K562 (cell line): Measurements from ENCODE around the gene IL23R. TPM values are rescaled to one million over a fixed set of nuclear protein-coding genes. Genes with fewer than 3 reads are reported as not detected.

ENCODE experiments used
- ATAC-seq: fragments of 200-7000 bp; cut with Tn5 transposase; 3 replicates; pipeline ENCODE4 v1.9.1; 2020; ENCODE audit warnings: moderate library complexity
- BruUV-seq: library from RNA; stranded (reverse); fragments of 400-500 nt; replicated peaks from 2 replicates; lab custom pipeline; 2021; lab: Mats Ljungman, UMichigan
- CTCF ChIA-PET: fragments of 300-600 bp; formaldehyde crosslinking; extraction: SDS; loops from one replicate; lab custom pipeline; 2021; ENCODE audit warnings: low intra/inter-chr PET ratio; lab: Yijun Ruan, JAX
- POLR2A ChIA-PET: fragments of 300-600, 350-650 bp; sonication (Branson Sonifier 250); formaldehyde crosslinking; extraction: SDS; loops from one replicate; lab custom pipeline; 2021; ENCODE audit warnings: antibody characterized with exemption, inconsistent platforms; lab: Yijun Ruan, JAX
- DNase-seq, 4 experiments: peaks; one replicate each; pipeline versions ENCODE4 v3.0.0 to v3.0.0-alpha.2; 2011 to 2018; ENCODE audit warnings: low spot score in 3 of 4, mixed read lengths in 3 of 4; ENCODE audit errors: extremely low read depth in 1 of 4
- FAIRE-seq: peaks from 2 replicates; lab custom pipeline; 2011; peaks lifted over from hg19 to GRCh38; lab: Jason Lieb, UNC
- H2AFZ ChIP-seq: 2 replicates; pipeline ENCODE4 v1.6.0; 2011; ENCODE audit warnings: low read depth, low read length, control low read depth, inconsistent platforms
- H3K27ac ChIP-seq: fragments of 200-600 bp; 3 replicates; pipeline ENCODE4 v1.8.0; 2011; ENCODE audit warnings: low read depth, mild to moderate bottlenecking, control low read depth, inconsistent platforms, low read length, moderate library complexity, mixed read lengths; ENCODE audit errors: extremely low read depth
- H3K27me3 ChIP-seq, 2 experiments: fragments of 300-600 bp in 1 of 2; 2 replicates in 1 of 2; 3 replicates in 1 of 2; pipeline versions ENCODE4 v1.6.0 to v1.8.0; 2011; ENCODE audit warnings: inconsistent platforms in 2 of 2, low read length in 2 of 2, mild to moderate bottlenecking in 1 of 2, mixed read lengths in 1 of 2, moderate library complexity in 1 of 2; ENCODE audit not compliant: control insufficient read depth in 2 of 2, insufficient read depth in 2 of 2
- H3K36me3 ChIP-seq: fragments of 300-600 bp; 3 replicates; pipeline ENCODE4 v1.8.0; 2011; ENCODE audit warnings: mild to moderate bottlenecking, low read length, inconsistent platforms; ENCODE audit not compliant: control insufficient read depth, insufficient read depth
- H3K4me1 ChIP-seq, 2 experiments: fragments of 200-600 bp in 1 of 2; replicated peaks in 1 of 2; 2 replicates in 1 of 2; 3 replicates in 1 of 2; pipeline versions ENCODE4 v1.5.1 to v1.8.0; 2011; ENCODE audit warnings: inconsistent platforms in 2 of 2, low read length in 2 of 2, mild to moderate bottlenecking in 1 of 2, mixed read lengths in 1 of 2, moderate library complexity in 1 of 2; ENCODE audit not compliant: control insufficient read depth in 2 of 2, insufficient read depth in 2 of 2
- H3K4me2 ChIP-seq: 2 replicates; pipeline ENCODE4 v1.6.1; 2011; ENCODE audit warnings: low read length, control low read depth, inconsistent platforms, mixed read lengths; ENCODE audit not compliant: insufficient read depth
- H3K4me3 ChIP-seq: fragments of 200-600 bp; sonication (generic), shearing (Covaris generic); 2 replicates; pipeline ENCODE4 v1.5.1; 2016; ENCODE audit warnings: control low read depth, inconsistent platforms
- H3K79me2 ChIP-seq: fragments of 200-600 bp; 3 replicates; pipeline ENCODE4 v1.8.0; 2011; ENCODE audit warnings: low read length, inconsistent platforms; ENCODE audit not compliant: control insufficient read depth, insufficient read depth
- H3K9ac ChIP-seq, 2 experiments: 2 replicates each; pipeline versions ENCODE4 v1.6.0 to v1.6.1; 2011; ENCODE audit warnings: low read depth in 2 of 2, low read length in 2 of 2, control low read depth in 1 of 2, inconsistent platforms in 1 of 2, mild to moderate bottlenecking in 1 of 2, mixed read lengths in 1 of 2; ENCODE audit not compliant: insufficient read depth in 1 of 2
- H3K9me1 ChIP-seq: one replicate; pipeline ENCODE4 v1.6.0; 2011; ENCODE audit warnings: inconsistent platforms, mild to moderate bottlenecking, low read length, moderate library complexity; ENCODE audit not compliant: control insufficient read depth, insufficient read depth
- H3K9me3 ChIP-seq: replicated peaks from 2 replicates; pipeline ENCODE4 v1.5.1; 2011; ENCODE audit warnings: low read depth, low read length, inconsistent platforms; ENCODE audit not compliant: control insufficient read depth, insufficient read depth
- H4K20me1 ChIP-seq: replicated peaks from 2 replicates; pipeline ENCODE4 v1.6.1; 2011; ENCODE audit warnings: low read length, inconsistent platforms, mixed read lengths; ENCODE audit not compliant: control insufficient read depth, insufficient read depth
- ASH1L ChIP-seq: fragments of 450-650 bp; IDR thresholded peaks from 2 replicates; pipeline ENCODE4 v1.6.1; 2018; ENCODE audit warnings: borderline replicate concordance, mild to moderate bottlenecking, low read depth; ENCODE audit not compliant: partially characterized antibody
- BRD9 ChIP-seq: fragments of 450-650 bp; IDR thresholded peaks from 2 replicates; pipeline ENCODE4 v1.6.1; 2018; ENCODE audit warnings: low read depth; ENCODE audit not compliant: partially characterized antibody
- CHD2 ChIP-seq: IDR thresholded peaks from 2 replicates; pipeline ENCODE4 v1.6.1; 2011; ENCODE audit warnings: low read depth, low read length
- ETS2 ChIP-seq: IDR thresholded peaks from 2 replicates; pipeline ENCODE4 v1.6.1; 2016; ENCODE audit warnings: borderline replicate concordance, missing genetic modification characterization, mild to moderate bottlenecking, moderate library complexity, missing compliant biosample characterization; ENCODE audit not compliant: poor library complexity, severe bottlenecking
- MEF2A ChIP-seq: IDR thresholded peaks from 2 replicates; pipeline ENCODE4 v1.6.1; 2011; ENCODE audit warnings: low read depth, mild to moderate bottlenecking, low read length, moderate library complexity; ENCODE audit not compliant: control insufficient read depth
- NRF1 ChIP-seq, 2 experiments: fragments of 450-650 bp; IDR thresholded peaks in 1 of 2; conservative IDR thresholded peaks in 1 of 2; 2 replicates each; pipeline ENCODE4 v1.6.1; 2014; ENCODE audit warnings: mild to moderate bottlenecking in 2 of 2
- SMARCA4 ChIP-seq: fragments of 450-650 bp; IDR thresholded peaks from 2 replicates; pipeline ENCODE4 v1.6.1; 2016
- SRSF3 ChIP-seq: fragments of 200-400 bp; formaldehyde crosslinking; IDR thresholded peaks from 2 replicates; pipeline ENCODE4 v1.6.1; 2016; ENCODE audit warnings: mild to moderate bottlenecking, low read length, moderate library complexity; ENCODE audit not compliant: insufficient read depth
- ZFP36 ChIP-seq: fragments of 150-350 bp; IDR thresholded peaks from 2 replicates; pipeline ENCODE4 v1.6.1; 2018; ENCODE audit warnings: low read length, low read depth; ENCODE audit not compliant: partially characterized antibody
- ZNF583 ChIP-seq: fragments of 250-450 bp; sonication (Bioruptor Pico); IDR thresholded peaks from 2 replicates; pipeline ENCODE4 v1.4.0; 2020
- ZNF668 ChIP-seq: fragments of 250-450 bp; sonication (Bioruptor Pico); IDR thresholded peaks from 2 replicates; pipeline ENCODE4 v1.8.0; 2022; ENCODE audit warnings: mild to moderate bottlenecking, inconsistent platforms
- WGBS: fragments of 100-300 bp; shearing (Covaris generic); methylation state at CpG from one replicate; pipeline ENCODE4 v1.1.6; 2016; ENCODE audit warnings: low coverage, mixed read lengths; ENCODE audit not compliant: insufficient coverage; ENCODE audit errors: missing lambda C conversion rate; 5-methylcytosine and 5-hydroxymethylcytosine counted together
- in situ Hi-C: fragments of 300-500 bp; cut with MboI; formaldehyde crosslinking; loops from 4 replicates; pipeline ENCODE4 v1.15.0; 2018; ENCODE audit warnings: inconsistent platforms, mixed read lengths
- intact Hi-C: fragments of 100-400 bp; cut with micrococcal nuclease; formaldehyde crosslinking; loops from 2 replicates; pipeline ENCODE4 v1.14.2; 2022
- polyA plus RNA-seq, 8 experiments: library from polyadenylated mRNA; depleted of rRNA in 4 of 8; stranded (reverse) in 5 of 8; unstranded in 3 of 8; fragments of >200 nt; fragmentation: Nextera tagmentation in 2 of 8; fragmentation: Illumina TruSeq in 1 of 8; extraction: Ambion mirVana in 2 of 8; extraction: Trizol in 1 of 8; gene quantifications; 2 replicates each; pipeline versions ENCODE4 v1.2.1 to v1.2.3, GENCODE V29; 2011 to 2014; ENCODE audit warnings: inconsistent platforms in 1 of 8, missing spikeins in 1 of 8
- total RNA-seq, 7 experiments: library from RNA; depleted of rRNA in 6 of 7; stranded (reverse); fragments of >200 nt in 6 of 7; fragmentation: Illumina TruSeq in 2 of 7; extraction: Trizol in 2 of 7; gene quantifications; 2 replicates each; pipeline versions ENCODE4 v1.2.1 to v1.2.3, GENCODE V29; 2011 to 2021; ENCODE audit warnings: low replicate concordance in 1 of 7
- TF ChIP-seq, protein P1 (sequence below), 2 experiments: fragments of 450-650 bp in 1 of 2; sonication (generic) in 1 of 2; formaldehyde crosslinking in 1 of 2; IDR thresholded peaks in 1 of 2; conservative IDR thresholded peaks in 1 of 2; 2 replicates each; pipeline versions ENCODE4 v1.6.1 to v1.8.1; 2016 to 2023; ENCODE audit warnings: mild to moderate bottlenecking in 2 of 2, moderate library complexity in 2 of 2, inconsistent platforms in 1 of 2, missing genetic modification reagents in 1 of 2
- TF ChIP-seq, protein P2 (sequence below): IDR thresholded peaks from 2 replicates; pipeline ENCODE4 v1.6.1; 2014; ENCODE audit warnings: antibody characterized with exemption

IL23R gene
- total and polyA plus RNA-seq, 9 of the 15 experiments (the other 6 are each of a cell fraction or from before 2014, with no cell fraction given), result 4.4 to 52.7 (median 22.8) TPM

DNA sequence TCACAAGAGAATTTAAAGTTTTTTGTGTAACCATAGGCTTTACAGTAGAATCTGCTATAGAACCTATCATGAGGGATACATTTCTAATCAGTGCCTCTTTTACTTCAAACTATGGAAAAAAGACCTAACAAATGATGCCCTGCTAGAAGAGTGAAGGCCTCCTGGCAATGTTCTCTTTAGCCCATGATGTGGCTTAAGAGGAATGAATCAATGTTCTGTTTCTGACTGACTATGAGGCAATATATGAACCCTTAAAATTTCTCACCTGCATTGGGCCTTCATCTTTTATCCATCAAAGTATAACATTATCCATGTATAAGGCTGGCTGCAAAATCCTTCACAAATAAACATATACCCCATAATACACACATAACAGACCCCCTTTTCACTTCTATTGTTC is 75.8 kb downstream of the IL23R start (continued):
- TF ChIP-seq ZNF668 (CRISPR knock-in tag) (no peak), ASH1L (no peak), NRF1 (conservative IDR thresholded peaks at IDR 0.05 in 1 of 2, IDR thresholded peaks at IDR 0.05 in 1 of 2) (no peak), SRSF3 (no peak)
- TF ChIP-seq, protein P1, sequence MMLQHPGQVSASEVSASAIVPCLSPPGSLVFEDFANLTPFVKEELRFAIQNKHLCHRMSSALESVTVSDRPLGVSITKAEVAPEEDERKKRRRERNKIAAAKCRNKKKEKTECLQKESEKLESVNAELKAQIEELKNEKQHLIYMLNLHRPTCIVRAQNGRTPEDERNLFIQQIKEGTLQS (IDR thresholded peaks at IDR 0.05), result no peak
- TF ChIP-seq, protein P1 (CRISPR knock-in tag; conservative IDR thresholded peaks at IDR 0.05), result no peak

DNA sequence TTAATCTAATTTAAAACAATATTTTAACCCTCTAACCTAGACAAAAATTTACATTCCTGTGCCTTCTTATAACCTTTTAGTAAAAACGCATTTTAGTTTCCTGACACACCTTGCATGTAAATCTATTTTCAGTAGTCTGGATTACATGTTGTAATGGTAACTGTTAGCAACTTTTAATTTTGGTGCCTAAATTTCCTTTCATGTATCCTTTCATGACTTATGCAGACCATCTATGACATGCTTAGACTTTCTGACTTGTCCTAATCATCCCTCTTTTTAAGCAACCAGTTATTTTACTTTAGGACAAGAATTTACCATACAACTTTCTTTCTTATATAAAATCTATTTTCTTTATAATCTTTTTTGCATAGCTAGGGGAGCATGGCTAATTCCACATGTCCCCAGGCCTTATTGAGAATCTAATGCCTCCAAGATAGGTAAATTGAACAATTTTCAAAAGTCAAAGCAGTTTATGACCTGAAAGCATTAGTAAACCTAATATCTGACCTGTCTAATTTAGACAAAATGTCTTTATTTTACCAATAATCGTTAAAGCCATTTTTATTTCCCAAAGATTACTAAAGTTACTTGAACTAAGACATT is 83.9 kb downstream of the IL23R start:
- no peak for TF ChIP-seq ZNF583
- TF ChIP-seq ZFP36, result peak; percentile 82
- TF ChIP-seq ETS2 (tag), result no peak
- TF ChIP-seq BRD9, result no peak
- no peak for TF ChIP-seq CHD2
- TF ChIP-seq MEF2A, result no peak
- no peak for TF ChIP-seq SMARCA4
- TF ChIP-seq, protein P2, sequence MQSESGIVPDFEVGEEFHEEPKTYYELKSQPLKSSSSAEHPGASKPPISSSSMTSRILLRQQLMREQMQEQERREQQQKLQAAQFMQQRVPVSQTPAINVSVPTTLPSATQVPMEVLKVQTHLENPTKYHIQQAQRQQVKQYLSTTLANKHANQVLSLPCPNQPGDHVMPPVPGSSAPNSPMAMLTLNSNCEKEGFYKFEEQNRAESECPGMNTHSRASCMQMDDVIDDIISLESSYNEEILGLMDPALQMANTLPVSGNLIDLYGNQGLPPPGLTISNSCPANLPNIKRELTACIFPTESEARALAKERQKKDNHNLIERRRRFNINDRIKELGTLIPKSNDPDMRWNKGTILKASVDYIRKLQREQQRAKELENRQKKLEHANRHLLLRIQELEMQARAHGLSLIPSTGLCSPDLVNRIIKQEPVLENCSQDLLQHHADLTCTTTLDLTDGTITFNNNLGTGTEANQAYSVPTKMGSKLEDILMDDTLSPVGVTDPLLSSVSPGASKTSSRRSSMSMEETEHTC, result no peak
- ChIA-PET CTCF (no interaction called here), POLR2A (no interaction called here)
- peaks cover 20% of the 10 kb centered on the region; the same call in 2 of the 3 replicates for H3K36me3 ChIP-seq
- no peak overlapping the region for H3K9ac ChIP-seq
- no peaks in the 10 kb centered on the region for H3K27me3 ChIP-seq
- intact Hi-C loops (no loop called here), in situ Hi-C loops (no loop called here)
- BruUV-seq, result no TSS peak
- FAIRE-seq, result no peak
- no peaks in the 10 kb centered on the region for H3K9me1 ChIP-seq
- no peaks in the 10 kb centered on the region for H3K4me1 ChIP-seq
- no peak for DNase-seq
- H3K79me2 ChIP-seq, result no peaks in the 10 kb centered on the region
- no peak overlapping the region for H2AFZ ChIP-seq
- no peak overlapping the region for H3K4me2 ChIP-seq
- H3K9me3 ChIP-seq, result no peaks in the 10 kb centered on the region; the same call in 1 of the 2 replicates
- no peak for ATAC-seq
- WGBS, result 47% methylated on average over 2 of the region's 2 CpGs
- H4K20me1 ChIP-seq, result no peaks in the 10 kb centered on the region
- H3K27ac ChIP-seq, result no peak overlapping the region
- H3K4me3 ChIP-seq, result no peak overlapping the region
